Central memory CD4-positive, alpha-beta T cell (primary cell): ENCODE measurements around the gene KRTAP2-1.
"Not testable (repeated sequence)": the region's sequence is repeated elsewhere in the genome, so short reads cannot be mapped to it uniquely, and the experiment has no call there.

ENCODE experiments used
- DNase-seq: peaks from one replicate; pipeline ENCODE4 v3.0.0; 2022

Gene KRTAP2-1

GRCh38 chr17:41010441-41010840 lies 36.7 kb downstream of the KRTAP2-1 start:
- no peak for DNase-seq

GRCh38 chr17:41009936-41010335 lies 37.2 kb downstream of the KRTAP2-1 start:
- no peak for DNase-seq

GRCh38 chr17:41009301-41009760 lies 37.8 kb downstream of the KRTAP2-1 start:
- DNase-seq, result no peak

GRCh38 chr17:41008811-41009210 lies 38.3 kb downstream of the KRTAP2-1 start, which contains the start of gene KRTAP3-1:
Gene KRTAP3-1 (minus strand): TSS chr17:41009128. CDS start chr17:41009074, 54 bp downstream.
- no peak for DNase-seq

GRCh38 chr17:41004397-41004796 lies 42.7 kb downstream of the KRTAP2-1 start:
- no peak for DNase-seq

- no peak for DNase-seq
Observed at GRCh38 chr17:41003926-41004325, 43.2 kb downstream of the KRTAP2-1 start.

- DNase-seq, result no peak
Observed at GRCh38 chr17:41002814-41003213, 44.3 kb downstream of the KRTAP2-1 start.

GRCh38 chr17:41001795-41002194 lies 45.3 kb downstream of the KRTAP2-1 start:
- DNase-seq, result no peak

- not testable (repeated sequence) for DNase-seq
Observed at GRCh38 chr17:40999563-40999962, 47.6 kb downstream of the KRTAP2-1 start, which contains the start of gene KRTAP3-2. Gene KRTAP3-2 (minus strand): TSS chr17:40999906. CDS start chr17:40999853, 53 bp downstream.

- no peak for DNase-seq
Observed at GRCh38 chr17:40997361-40997760, 49.8 kb downstream of the KRTAP2-1 start.

GRCh38 chr17:40996829-40997228 lies 50.3 kb downstream of the KRTAP2-1 start:
- no peak for DNase-seq
